C4-2B (cell line): ENCODE measurements around the gene RPS3.

ENCODE experiments used
- H3K27ac ChIP-seq: fragments of 450-650 bp; 2 replicates; pipeline ENCODE4 v1.5.1; 2017
- ZFX ChIP-seq: fragments of 450-650 bp; IDR thresholded peaks from 2 replicates; pipeline ENCODE4 v1.6.1; 2017
- TF ChIP-seq, protein P1 (sequence below): fragments of 450-650 bp; conservative IDR thresholded peaks from 2 replicates; pipeline ENCODE4 v1.5.1; 2017; ENCODE audit warnings: mild to moderate bottlenecking

RPS3 gene

GRCh38 chr11:75434051-75434450 lies 34.7 kb downstream of the RPS3 start:
- H3K27ac ChIP-seq, result no peak overlapping the region
- no peak for TF ChIP-seq ZFX
- TF ChIP-seq, protein P1, sequence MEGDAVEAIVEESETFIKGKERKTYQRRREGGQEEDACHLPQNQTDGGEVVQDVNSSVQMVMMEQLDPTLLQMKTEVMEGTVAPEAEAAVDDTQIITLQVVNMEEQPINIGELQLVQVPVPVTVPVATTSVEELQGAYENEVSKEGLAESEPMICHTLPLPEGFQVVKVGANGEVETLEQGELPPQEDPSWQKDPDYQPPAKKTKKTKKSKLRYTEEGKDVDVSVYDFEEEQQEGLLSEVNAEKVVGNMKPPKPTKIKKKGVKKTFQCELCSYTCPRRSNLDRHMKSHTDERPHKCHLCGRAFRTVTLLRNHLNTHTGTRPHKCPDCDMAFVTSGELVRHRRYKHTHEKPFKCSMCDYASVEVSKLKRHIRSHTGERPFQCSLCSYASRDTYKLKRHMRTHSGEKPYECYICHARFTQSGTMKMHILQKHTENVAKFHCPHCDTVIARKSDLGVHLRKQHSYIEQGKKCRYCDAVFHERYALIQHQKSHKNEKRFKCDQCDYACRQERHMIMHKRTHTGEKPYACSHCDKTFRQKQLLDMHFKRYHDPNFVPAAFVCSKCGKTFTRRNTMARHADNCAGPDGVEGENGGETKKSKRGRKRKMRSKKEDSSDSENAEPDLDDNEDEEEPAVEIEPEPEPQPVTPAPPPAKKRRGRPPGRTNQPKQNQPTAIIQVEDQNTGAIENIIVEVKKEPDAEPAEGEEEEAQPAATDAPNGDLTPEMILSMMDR, result no peak

- no peak overlapping the region for H3K27ac ChIP-seq
- TF ChIP-seq, protein P1, result no peak
- TF ChIP-seq ZFX, result no peak
These were observed 35.7 kb downstream of the RPS3 start for GRCh38 chr11:75434886-75435570.

DNA sequence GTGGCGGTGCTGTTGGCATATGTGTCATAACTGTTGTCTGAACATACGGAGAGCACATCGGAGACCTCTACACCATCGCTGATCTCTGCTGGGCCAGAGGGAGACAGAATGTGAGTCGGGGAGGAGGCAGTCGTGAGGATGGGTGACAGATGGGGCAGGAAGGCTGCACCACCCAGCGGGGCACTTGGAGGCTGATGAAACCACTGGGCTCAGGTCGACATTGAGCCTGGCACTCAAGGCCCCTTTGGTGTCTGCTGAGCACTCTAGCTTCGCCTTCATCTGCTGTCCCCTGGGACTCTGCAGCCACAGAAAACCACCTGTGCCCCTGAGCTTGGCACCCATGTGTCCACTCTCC lies 36.2 kb downstream of the RPS3 start:
- TF ChIP-seq, protein P1, result no peak
- no peak for TF ChIP-seq ZFX
- no peak overlapping the region for H3K27ac ChIP-seq

DNA sequence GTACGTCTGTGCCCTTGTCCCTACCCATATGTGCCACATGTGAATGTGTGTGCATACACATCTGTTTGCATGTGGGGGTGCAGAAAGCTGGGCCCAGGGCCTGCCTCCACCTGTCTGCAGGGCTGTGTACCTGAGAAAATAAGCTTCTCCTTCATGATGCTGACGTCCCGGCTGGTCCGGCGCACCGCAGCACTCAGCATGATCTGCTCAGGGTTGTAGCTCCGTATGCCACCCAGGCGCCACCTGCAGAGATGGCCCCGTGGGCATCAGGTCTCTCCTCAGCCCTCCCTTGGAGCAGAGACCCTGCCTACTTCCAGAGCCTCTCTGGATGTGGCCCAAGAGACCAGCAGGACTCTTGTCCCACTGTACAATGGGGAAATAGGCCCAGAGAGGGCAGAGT lies 37.5 kb downstream of the RPS3 start:
- no peak overlapping the region for H3K27ac ChIP-seq
- TF ChIP-seq, protein P1, result no peak
- TF ChIP-seq ZFX, result no peak

GRCh38 chr11:75437966-75438659 lies 38.8 kb downstream of the RPS3 start:
- TF ChIP-seq, protein P1, result no peak
- TF ChIP-seq ZFX, result no peak
- H3K27ac ChIP-seq, result no peak overlapping the region

- TF ChIP-seq, protein P1, result no peak
- H3K27ac ChIP-seq, result no peak overlapping the region
These were observed 39.7 kb downstream of the RPS3 start for GRCh38 chr11:75439026-75439425.

- H3K27ac ChIP-seq, result no peak overlapping the region
- TF ChIP-seq, protein P1, result no peak
- no peak for TF ChIP-seq ZFX
These were observed 40.3 kb downstream of the RPS3 start for GRCh38 chr11:75439495-75440120.
